GM12873 (cell line): ENCODE measurements around the gene PEX7.
A peak's percentile ranks its signal among the peaks of the same experiment; 100 is the strongest.

Source experiments
- CTCF ChIP-seq: IDR thresholded peaks from 2 replicates; pipeline ENCODE4 v1.5.1; 2012; ENCODE audit warnings: low read depth, mild to moderate bottlenecking, moderate library complexity, low read length, control low read depth; ENCODE audit not compliant: insufficient read depth; ENCODE audit errors: missing control alignments

Gene PEX7

GRCh38 chr6:136826216-136826615 lies 3.8 kb downstream of the PEX7 start:
- no peak for TF ChIP-seq CTCF

- no peak for TF ChIP-seq CTCF
Measured at GRCh38 chr6:136831873-136832562, 9.6 kb downstream of the PEX7 start.

- TF ChIP-seq CTCF, result no peak
Measured at GRCh38 chr6:136840276-136841001, 18.0 kb downstream of the PEX7 start.

- no peak for TF ChIP-seq CTCF
Measured at GRCh38 chr6:136843210-136843609, 20.8 kb downstream of the PEX7 start.

- TF ChIP-seq CTCF, result peak; percentile 66
Measured at GRCh38 chr6:136846046-136846445, 23.7 kb downstream of the PEX7 start.

GRCh38 chr6:136859430-136859829 lies 37.0 kb downstream of the PEX7 start:
- no peak for TF ChIP-seq CTCF

GRCh38 chr6:136860043-136860442 lies 37.7 kb downstream of the PEX7 start:
- no peak for TF ChIP-seq CTCF
